HG03571 (cell line): ENCODE data around the gene IPO8.

Experiments used
- ATAC-seq: cut with Tn5 transposase; IDR thresholded peaks from one replicate; pipeline ENCODE4 v1.9.1; 2021; ENCODE audit not compliant: unreplicated experiment

The IPO8 gene

GRCh38 chr12:30695199-30696102, at the start of gene IPO8:
Gene IPO8 (minus strand): TSS chr12:30695869. CDS start chr12:30695647, 222 bp downstream.
- peak; percentile 84 for ATAC-seq

- ATAC-seq, result no peak
Observed at GRCh38 chr12:30744321-30744720, 48.7 kb upstream of the IPO8 start.

GRCh38 chr12:30740274-30740673, 44.6 kb upstream of the IPO8 start:
- ATAC-seq, result no peak

- no peak for ATAC-seq
Observed at GRCh38 chr12:30739020-30739419, 43.4 kb upstream of the IPO8 start.

- no peak for ATAC-seq
Observed at GRCh38 chr12:30732954-30733637, 37.4 kb upstream of the IPO8 start.

- ATAC-seq, result no peak
Observed at GRCh38 chr12:30730011-30730410, 34.3 kb upstream of the IPO8 start.

DNA sequence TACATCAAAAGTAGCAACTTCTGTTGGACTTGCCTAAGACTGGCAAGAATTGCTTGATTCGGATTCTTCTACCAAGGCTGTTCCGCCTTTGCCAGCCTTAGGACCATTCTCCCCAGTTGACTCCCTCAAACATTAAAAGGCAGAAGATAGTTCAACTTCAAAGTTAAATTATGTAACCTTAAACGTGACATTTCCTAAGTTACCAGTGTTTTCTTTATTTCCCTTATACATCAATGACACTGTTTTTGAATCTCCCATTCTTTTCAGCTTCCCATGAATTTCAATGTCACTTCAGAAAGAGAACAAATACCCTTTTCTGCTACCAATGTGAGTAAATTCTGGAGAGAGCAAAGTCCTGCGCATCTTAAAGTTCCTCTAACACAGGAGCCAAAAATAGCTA, 33.9 kb upstream of the IPO8 start:
- no peak for ATAC-seq

- ATAC-seq, result no peak
Observed at GRCh38 chr12:30726647-30727046, 31.0 kb upstream of the IPO8 start.

DNA sequence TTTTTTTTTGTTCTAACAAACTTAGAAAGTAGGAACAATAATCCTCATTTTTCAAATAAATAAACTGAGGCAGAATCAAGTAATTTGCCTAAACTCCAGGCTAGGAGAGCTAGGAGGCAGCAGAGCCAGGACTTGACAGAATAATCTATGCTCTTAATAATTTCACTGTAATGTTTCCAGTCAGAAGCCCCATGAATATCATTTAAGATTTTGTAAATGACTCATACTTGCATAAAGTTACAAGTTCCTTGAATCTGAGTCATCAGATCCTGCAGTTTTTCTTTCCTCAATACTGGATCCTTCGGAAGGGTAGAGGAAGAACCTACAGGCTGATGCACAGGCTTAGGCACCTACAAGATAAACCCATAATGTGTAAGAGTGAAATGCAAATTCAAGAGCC, 30.1 kb upstream of the IPO8 start:
- ATAC-seq, result no peak

GRCh38 chr12:30719060-30719459, 23.4 kb upstream of the IPO8 start:
- no peak for ATAC-seq

- no peak for ATAC-seq
Observed at GRCh38 chr12:30707613-30708342, 12.1 kb upstream of the IPO8 start.

GRCh38 chr12:30706476-30706875, 10.8 kb upstream of the IPO8 start:
- no peak for ATAC-seq

GRCh38 chr12:30701056-30701455, 5.4 kb upstream of the IPO8 start:
- no peak for ATAC-seq

DNA sequence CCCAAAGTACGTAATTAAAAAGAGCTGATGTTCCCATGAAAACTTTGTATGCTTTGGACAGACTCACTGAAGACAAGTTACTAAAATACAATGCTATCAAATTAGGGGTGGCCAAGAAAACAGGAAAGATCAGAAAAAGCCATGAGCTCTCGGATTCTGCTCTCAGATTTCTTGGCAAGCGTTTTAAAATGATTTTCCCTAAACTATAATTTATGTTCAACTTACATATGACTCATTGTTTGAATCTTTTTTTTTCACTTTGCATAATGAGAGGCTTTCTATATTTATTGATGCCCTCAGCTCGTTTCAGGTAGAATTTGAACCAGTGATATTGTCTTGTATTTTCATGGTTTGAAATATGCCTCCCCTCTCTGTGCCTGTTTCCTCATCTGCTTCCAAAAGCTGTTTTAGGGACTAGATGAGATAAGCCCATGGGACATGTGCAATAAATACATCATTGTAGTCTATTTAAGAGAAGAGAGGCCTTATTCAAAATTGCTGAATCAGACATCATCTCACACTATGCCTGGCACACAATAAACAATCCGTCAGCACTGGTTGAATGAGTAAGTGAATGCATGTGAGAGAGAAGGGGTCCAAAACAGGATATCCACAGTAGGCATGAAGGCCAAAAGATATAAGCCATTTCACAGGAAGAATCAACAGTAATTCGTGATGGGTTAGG, 4.7 kb upstream of the IPO8 start:
- ATAC-seq, result no peak

DNA sequence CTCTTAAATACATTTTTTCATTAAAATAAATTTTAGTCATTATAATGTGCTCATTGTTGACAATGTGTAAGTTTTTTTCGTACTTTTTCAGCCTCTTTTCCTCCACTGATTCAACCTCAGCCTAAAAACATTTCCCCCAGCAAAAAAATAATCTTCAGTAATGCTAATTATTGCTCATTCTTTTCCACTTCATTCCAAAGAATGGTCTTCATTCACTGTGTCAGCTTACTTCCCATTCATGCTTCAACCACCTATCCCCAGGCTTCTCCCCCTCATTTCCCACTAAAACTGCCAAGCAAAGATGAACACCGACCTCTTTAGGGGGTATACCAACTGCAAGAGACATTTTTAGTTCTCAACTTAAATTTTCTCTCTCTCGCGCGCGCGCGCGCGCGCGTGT, 2.7 kb upstream of the IPO8 start:
- no peak for ATAC-seq

GRCh38 chr12:30696943-30697342, 1.3 kb upstream of the IPO8 start:
- no peak for ATAC-seq

GRCh38 chr12:30696486-30696885, 817 bp upstream of the IPO8 start:
- no peak for ATAC-seq

DNA sequence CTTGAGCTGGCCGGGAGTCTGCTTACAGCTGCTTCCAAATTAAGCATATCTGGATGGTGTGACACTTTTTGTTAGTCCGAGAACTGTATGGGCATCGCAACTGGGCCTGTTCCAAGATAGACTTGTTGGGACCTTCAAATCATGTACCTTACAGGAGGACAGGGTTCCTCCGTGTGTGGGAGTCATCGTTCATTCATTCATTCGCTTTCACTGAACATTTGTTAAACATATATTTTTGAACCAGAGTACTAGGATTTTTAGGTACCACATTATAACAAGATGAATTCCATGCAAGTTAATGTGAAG, 387 bp upstream of the IPO8 start:
- peak; percentile 31 for ATAC-seq

DNA sequence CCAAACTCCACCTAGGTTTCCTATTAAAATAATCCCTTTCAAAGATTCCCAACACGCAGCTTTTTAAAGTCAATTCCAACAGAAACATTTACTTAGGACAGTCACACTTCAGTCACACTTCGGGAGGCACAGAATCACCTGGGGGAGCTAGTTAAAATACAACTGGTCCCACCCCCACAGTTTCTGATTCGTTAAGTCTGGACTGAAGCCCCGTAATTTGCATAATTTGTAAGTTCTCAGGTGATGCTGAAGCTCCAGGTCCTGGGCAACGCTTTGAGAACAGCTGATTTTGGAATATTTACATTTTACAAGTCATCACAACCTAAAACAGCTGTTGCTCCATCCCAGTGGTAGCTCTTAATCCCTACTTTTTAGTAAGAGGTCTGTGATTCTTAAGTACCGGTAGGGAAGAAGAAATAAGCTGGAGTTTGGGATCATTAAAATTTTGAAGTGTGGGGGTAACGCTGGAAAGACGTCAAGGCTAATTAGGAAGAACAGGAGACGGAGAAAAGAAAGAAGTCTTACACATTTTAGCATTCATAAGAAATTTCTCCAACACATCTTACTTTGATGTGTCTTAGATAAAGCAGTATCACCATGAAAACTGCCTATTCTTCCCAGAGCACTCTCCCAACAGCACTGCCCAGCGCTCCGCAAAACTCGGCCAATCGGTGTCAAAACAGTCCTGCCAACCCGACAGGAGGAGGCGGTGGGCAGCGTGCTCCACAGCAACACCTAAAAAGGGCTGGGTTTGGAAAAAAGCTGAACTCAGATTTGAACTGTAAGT, 1.1 kb downstream of the IPO8 start:
- peak; percentile 10 for ATAC-seq

DNA sequence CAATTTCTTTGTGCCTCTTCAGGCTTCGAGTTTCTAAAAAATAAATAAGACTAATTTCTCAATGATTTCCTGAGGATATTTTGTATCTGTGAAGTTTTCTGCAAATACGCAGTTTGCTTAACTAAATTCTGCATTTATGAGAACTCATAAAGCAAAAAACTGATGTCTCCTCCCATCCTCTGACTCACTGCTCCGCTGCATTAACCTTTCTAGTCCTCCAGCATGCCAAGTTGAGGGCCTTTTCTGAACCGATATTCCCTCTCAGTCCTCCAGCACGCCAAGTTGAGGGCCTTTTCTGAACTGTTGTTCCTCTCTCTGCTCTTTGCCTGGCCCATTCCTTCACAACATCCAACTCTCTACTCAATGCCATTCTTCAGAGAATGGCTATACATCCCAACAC, 3.2 kb downstream of the IPO8 start:
- no peak for ATAC-seq
